ENCODE data around the gene AKAIN1.

The AKAIN1 gene

GRCh38 chr18:5197032-5197434 lies at the start of gene AKAIN1:
Gene AKAIN1 (minus strand): TSS chr18:5197257. CDS start chr18:5197053, 204 bp downstream.
- peak; percentile 22 to 46 for DNase-seq

- DNase-seq = no peak
Observed at GRCh38 chr18:5244941-5245340, 47.9 kb upstream of the AKAIN1 start.

GRCh38 chr18:5239447-5239846 lies 42.4 kb upstream of the AKAIN1 start:
- DNase-seq = no peak

- DNase-seq = peak; percentile 43 to 49
Observed at GRCh38 chr18:5238371-5238976, 41.4 kb upstream of the AKAIN1 start.

DNA sequence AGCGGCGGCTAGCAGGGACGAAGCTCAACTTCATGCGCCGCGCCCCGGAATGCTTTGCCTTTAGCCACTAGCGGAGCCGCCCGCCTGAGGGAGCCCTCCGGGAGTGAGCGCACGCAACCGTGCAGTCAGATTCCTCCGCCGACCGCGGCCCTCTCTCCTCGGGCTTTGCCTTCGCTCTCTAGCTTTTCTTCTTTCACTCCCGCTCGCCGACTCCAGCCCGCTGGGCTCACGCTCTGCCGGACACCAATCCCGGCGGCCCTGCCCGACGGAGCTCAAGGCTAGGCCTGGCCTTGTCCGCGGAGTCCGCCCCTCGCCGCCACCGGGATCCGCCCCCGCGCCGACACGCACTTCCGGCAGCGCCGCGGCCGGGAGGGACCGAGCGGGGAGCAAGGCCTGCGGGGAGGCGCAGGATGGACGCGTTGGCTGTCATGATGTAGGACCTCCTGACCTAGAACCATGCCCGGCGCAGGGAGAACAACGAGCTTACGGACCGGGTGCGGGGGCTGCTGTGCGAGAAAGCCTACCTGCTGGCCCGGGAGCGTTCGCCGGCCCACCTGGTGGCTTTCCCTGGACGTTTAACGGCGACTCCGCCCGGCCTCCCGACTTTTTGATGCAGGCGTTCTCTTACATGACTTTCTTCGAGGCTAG lies 40.8 kb upstream of the AKAIN1 start:
- DNase-seq = peak; percentile 86 to 88

- no peak for DNase-seq
Observed at GRCh38 chr18:5237083-5237722, 40.1 kb upstream of the AKAIN1 start.

GRCh38 chr18:5214583-5215351 lies 17.7 kb upstream of the AKAIN1 start:
- no peak for DNase-seq

DNA sequence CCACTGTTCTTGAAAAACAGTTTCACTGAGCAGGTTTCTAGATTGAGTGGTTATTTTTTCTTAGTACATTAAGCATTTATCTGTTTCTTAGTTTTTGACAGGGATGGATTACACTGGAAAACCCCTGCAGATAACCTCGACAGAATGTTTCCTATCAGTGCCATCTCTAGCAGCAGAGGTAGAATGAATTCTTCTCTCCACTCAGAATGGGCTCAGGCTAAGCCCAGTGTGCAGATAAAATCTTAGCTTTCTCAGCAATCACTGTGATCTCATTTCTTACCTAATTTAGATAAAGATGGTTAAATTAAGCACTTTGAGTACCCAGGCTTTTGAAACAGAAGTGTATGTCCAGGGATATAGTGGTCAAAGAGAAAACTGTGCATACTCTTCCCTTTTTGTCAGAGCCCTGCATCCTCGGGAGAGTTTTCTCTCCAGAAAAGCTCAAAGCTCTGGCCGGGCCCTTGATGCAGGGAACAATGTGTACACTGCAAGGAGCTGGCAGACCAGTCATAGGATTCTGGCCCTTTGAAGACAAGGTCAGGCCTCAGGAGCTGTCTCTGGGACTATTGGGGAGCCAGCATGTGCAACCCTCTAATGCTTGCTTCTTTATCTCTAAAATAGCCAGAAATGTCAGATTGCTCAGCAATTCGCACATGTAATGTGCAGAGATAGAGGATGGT lies 10.6 kb upstream of the AKAIN1 start:
- DNase-seq = no peak

DNA sequence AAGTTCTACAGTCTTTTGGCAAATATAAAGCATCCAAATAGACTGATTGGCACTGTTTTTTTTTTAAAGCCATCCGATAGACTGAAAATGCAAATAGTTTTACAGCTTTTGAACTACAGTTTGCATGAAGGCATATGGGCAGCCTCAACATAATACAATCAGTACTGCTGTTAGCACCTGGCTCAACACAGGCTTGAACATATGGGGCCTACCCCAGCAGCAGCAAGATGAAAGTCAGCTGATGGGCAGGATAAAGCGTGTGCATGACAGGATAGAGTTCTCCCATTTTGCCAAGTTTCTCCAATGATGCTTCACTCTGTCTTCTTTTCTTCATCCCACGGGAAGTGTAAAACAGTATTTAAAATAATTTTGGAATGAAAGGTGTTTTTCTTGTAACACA lies 1.3 kb upstream of the AKAIN1 start:
- no peak for DNase-seq

- no peak for DNase-seq
Observed at GRCh38 chr18:5197461-5197860, 404 bp upstream of the AKAIN1 start.

DNA sequence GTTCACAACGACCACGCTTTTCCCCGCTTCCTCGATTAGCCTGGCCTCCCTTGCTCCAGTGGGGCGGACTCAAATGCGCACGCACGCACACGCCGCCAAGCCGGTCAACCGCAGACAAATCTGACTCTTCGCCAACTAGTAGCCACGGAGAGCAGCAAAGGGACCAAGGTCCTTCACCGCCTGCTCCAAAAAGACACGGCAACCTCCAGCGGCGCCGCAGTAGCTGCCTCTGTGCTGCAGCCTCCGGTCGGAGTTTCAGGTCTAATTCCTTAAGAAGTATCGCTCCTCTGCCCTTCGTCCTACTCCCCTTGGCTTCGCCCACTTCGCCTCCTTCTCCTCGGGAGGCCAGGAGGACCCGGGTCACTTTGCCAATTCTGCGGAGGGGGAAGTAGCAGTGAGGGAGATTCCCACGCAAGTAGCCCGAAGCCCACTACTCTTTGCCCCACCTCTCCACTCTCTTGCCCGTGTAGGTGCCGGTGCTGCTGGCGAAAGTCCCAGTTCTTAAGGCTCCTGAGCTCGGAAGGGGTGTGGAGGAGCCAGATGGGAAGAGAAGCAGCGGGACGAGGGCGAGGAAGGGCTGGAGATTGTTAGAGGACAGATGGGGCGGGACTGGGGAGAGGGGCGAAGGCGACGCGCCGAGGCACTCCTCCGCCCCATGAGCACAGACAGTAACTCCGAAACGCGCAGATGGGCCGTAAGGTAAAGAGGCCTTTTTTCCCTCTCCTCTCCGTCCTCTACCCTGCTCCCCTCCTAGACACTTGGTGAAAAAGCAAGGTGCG lies 615 bp downstream of the AKAIN1 start:
- DNase-seq = peak in 1 of 2 donors; percentile 2

DNA sequence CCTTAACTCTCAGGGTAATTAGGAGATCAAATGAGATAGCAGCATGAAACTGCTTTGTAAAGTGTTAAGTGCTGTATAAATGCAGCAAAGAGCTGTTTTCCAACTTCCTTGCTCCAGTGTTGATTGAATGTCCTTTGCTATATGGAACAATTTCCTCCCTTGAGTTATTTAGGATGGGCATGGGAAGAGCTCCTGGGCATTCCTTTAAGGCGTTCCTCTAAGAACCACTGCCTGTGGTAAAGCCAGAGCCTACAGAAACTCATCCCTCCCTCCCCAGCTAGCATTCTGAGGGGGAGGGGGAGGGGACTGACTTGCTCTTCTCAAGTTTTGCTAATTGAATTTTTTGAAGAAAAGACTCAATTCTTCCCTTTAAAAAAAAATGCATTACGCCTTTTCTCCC lies 1.4 kb downstream of the AKAIN1 start:
- no peak for DNase-seq

DNA sequence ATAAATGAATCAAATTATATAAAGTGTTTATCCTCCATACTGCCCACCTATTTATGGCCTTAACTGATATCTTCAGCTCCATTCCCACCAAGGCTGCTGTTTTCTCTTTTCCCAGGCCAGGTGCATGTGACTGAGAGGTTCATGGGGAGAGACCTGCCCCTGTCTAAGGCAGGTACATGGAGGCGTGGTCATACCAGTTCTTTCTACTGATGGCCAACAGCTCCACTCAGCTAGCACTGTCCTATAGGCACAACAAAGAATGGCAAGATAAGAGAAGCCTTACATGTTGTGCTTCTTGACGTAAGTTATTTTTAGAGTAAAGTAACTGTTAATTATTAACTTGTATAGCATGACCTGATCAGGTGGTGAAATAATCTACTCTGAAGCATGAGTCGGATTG lies 16.8 kb downstream of the AKAIN1 start:
- no peak for DNase-seq

GRCh38 chr18:5178519-5178918 lies 18.5 kb downstream of the AKAIN1 start:
- no peak for DNase-seq

- no peak for DNase-seq
Observed at GRCh38 chr18:5175378-5175777, 21.7 kb downstream of the AKAIN1 start.

DNA sequence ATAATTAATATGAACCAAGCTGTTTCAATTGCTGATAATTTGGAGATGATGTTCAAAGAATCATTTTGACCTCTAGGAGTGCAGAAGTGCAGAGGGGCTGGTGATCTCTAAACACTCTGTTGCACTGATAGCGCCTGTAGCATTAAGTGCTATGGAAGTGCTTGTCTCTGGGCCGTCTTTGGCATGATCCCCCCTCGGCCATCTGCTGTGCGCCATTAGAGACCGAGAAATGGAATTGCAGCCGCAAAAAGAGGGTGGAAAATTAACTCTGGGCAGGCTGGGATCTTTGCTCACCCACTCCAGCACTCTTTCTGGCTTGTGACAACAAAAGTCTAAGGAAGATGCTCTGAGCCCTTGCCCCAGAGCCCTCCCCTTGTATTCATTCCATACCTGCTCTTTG lies 23.4 kb downstream of the AKAIN1 start:
- DNase-seq = no peak

- no peak for DNase-seq
Observed at GRCh38 chr18:5173236-5173635, 23.8 kb downstream of the AKAIN1 start.

- DNase-seq = no peak
Observed at GRCh38 chr18:5167831-5168230, 29.2 kb downstream of the AKAIN1 start.

DNA sequence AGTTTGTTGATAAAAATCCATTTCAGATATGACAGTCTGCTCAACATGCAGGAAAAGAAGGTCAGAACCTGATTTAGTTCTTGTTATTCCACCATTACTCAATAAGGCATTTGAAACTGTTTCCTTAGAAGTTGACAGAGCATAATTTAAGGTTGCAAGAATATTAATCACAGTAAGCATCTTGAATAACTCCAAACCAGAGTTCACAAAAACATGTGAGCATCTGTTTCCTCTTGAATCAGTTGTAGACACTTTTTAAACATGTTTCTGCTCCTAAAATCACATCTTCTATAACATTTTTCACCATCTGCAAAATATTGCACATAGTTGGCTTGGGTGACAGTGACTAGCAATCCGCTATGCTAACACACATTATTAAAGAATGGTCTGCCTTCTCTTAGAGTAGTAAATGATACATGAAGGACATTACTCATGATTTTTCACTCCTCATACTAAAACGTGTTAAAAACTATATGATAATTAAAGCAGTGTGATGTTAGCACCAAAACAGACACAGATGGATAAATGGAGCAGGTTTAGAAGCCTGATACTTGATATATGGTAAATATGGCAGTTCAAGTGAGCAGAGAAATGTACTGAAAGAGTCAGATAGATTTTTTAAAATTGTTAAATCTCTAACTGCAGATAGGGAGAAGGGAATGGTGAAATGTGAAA lies 30.3 kb downstream of the AKAIN1 start:
- DNase-seq = no peak

- DNase-seq = no peak
Observed at GRCh38 chr18:5164903-5165302, 32.2 kb downstream of the AKAIN1 start.

DNA sequence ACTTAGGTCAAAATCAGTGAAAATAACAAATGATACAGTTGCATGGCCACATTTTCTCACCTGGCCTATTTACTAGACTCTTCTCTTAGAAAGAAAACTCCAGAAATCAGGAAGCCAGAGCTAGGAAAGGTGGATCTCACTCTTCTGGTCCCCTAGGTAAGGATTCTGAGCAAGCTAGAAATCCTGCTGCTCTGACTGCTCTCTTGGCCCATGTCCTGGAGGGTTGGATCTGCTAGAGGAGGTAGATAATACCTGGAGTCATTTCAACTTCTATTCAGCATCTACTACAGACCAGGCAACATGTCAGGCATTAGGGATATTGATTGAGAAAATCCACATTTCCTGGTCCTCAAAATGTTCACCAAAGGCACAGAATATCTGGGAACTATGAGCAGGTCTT lies 34.9 kb downstream of the AKAIN1 start:
- DNase-seq = no peak

DNA sequence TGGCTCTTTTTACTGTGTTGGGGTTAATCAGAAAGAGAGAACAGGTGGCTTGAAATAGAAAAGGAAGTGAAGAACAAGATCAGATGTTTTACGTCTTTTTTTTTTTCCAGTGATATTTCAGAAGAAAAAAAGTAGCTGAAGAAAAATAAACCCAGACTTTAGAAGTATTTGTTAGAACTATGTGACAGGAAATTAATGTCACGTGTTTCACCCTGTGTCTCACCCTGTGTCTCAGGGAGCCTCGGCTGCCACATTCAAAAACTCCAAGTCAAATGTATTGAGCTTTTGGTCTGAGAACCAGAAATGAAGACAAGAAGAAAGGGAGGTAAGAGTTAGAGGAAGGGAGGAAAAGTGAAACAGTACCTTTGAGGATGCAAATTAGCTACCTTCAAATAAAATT lies 38.0 kb downstream of the AKAIN1 start:
- DNase-seq = no peak

Measured in stimulated activated CD4-positive, alpha-beta T cell treated with anti-CD3 and anti-CD28 coated beads, Interleukin-2, amount 100 ng/mL, for 24 hours (primary cell).